ENCODE results near the gene HOOK2.

Gene HOOK2

DNA sequence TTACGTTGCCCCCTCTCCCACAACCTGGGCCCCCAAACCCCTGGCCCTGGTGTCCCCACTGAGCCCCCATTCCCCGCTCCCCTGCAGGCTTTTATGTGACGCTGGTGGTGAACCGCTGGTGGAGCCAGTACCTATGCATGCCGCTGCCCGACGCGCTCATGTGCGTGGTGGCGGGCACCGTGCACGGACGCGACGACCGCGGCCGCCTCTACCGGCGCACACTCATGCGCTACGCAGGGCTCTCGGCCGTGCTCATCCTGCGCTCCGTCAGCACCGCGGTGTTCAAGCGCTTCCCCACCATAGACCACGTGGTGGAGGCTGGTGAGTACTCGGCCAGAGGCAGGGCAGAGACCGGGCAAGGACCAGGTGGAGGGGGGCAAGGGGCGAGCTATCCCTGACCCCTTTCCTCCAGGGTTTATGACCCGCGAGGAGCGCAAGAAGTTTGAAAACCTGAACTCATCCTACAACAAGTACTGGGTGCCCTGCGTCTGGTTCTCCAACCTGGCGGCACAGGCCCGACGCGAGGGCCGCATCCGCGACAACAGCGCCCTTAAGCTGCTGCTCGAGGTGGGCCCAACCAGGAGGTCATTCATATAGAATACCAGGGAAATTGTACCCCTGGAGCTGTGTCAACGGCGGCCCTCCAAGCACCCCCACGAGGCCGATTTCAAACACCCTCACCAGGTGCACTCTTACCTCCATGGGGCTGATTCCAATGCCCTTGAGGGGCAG is 20.7 kb downstream of the HOOK2 start:
- DNase-seq (ENCODE audit: extremely low spot score) = no peak
- CTCF ChIA-PET = no interaction called here
- TF ChIP-seq ZNF384 (IDR thresholded peaks at IDR 0.05) (no peak), ELF4 (IDR thresholded peaks at IDR 0.05) (no peak)
- POLR2A ChIA-PET = interaction anchor here (1.0 to 1.2 kb wide), 2 partner anchors 12 to 21 kb away, joined by 3 to 4 read pairs; no protein-coding TSS in a partner anchor

DNA sequence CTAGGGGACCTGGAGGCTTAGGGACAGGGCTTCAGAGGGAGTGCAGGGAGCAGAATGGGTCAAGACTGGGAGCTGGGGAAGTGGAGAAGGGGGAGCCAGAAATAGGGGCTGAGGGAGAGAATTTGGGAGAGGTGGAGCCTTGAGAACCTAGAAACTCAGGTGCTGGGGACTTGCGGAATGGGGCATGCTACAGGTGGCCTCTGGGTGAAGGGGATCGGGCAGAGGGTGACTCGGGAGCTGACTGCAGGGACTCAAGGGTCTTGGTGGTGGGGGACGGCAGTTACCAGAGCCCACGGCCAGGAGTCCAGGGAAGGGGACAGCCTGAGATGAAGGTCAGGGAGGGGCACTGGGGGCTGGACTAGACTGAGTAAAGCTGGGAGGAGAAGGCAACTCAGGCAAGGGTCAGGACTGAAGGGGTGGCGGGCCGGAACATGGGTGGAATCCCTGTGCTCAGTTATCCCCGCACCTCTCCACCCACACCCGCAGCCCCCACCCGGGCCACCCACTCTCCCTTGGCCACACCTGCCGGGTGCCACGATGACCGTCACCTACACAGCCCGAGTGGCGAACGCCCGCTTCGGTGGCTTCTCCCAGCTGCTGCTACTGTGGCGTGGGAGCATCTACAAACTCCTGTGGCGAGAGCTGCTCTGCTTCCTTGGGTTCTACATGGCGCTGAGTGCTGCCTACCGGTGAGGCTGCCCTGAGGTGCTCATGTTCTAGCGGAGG is 23.1 kb downstream of the HOOK2 start:
- ChIA-PET POLR2A (interaction anchor here (1.5 to 2.2 kb wide), 3 partner anchors 16 to 30 kb away, joined by 4 to 15 read pairs (median 5); partner anchors contain the start of genes GET3 and TRIR), CTCF (interaction anchor here (1.3 kb wide), 1 partner anchor 8 kb away, joined by 11 read pairs; no protein-coding TSS in a partner anchor)
- TF ChIP-seq LEF1 (IDR thresholded peaks at IDR 0.05; ENCODE audit: borderline replicate concordance) (no peak), ARNT (IDR thresholded peaks at IDR 0.05) (no peak), BHLHE40 (IDR thresholded peaks at IDR 0.05; ENCODE audit: borderline replicate concordance) (no peak), FOXK2 (IDR thresholded peaks at IDR 0.05) (no peak)
- DNase-seq (ENCODE audit: extremely low spot score) = no peak

DNA sequence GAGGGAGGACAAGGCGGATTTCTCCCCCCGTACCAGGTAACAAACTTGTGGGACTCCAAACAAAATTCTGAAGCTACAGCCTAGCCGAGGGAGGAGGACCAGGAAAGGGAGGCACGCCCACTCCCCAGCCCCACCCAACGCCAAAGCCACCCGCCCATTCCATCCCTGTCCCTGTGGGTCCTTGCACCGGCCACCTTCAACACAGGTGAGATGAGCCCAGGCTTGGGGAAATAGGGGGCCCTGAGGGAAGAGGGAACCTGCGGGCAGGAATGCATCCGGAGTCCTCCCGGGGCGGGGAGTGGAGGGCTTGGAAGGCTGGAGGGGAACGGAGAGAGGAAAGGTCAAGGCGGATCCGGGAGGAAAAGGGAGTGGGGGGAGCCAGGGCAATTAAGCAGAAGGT is 23.7 kb downstream of the HOOK2 start, which contains the start of gene BEST2:
Gene BEST2 (plus strand): TSS at position 157 of the 400 bp plus-strand sequence. CDS start 802 bp downstream, outside the sequence.
- ChIA-PET POLR2A (interaction anchor here (1.5 to 2.2 kb wide), 2 partner anchors 15 to 30 kb away, joined by 4 to 15 read pairs; partner anchors contain the start of gene GET3), CTCF (interaction anchor here (1.3 kb wide), 1 partner anchor 9 kb away, joined by 11 read pairs; no protein-coding TSS in a partner anchor)
- TF ChIP-seq ZNF384 (IDR thresholded peaks at IDR 0.05) = no peak
- no peak for TF ChIP-seq SUZ12 (IDR thresholded peaks at IDR 0.05)
- TF ChIP-seq SP1 (IDR thresholded peaks at IDR 0.05) = no peak
- no peak for TF ChIP-seq L3MBTL2 (conservative IDR thresholded peaks at IDR 0.05)
- TF ChIP-seq FOXM1 (IDR thresholded peaks at IDR 0.05; ENCODE audit: borderline replicate concordance) = no peak
- no peak for TF ChIP-seq NFRKB (IDR thresholded peaks at IDR 0.05)
- no peak for TF ChIP-seq CTBP1 (IDR thresholded peaks at IDR 0.05; ENCODE audit: borderline replicate concordance)
- TF ChIP-seq TARDBP (IDR thresholded peaks at IDR 0.05) = no peak
- no peak for TF ChIP-seq FOXK2 (IDR thresholded peaks at IDR 0.05)
- TF ChIP-seq LEF1 (IDR thresholded peaks at IDR 0.05; ENCODE audit: borderline replicate concordance) = no peak
- no peak for TF ChIP-seq ELF4 (IDR thresholded peaks at IDR 0.05)
- TF ChIP-seq, protein P1, sequence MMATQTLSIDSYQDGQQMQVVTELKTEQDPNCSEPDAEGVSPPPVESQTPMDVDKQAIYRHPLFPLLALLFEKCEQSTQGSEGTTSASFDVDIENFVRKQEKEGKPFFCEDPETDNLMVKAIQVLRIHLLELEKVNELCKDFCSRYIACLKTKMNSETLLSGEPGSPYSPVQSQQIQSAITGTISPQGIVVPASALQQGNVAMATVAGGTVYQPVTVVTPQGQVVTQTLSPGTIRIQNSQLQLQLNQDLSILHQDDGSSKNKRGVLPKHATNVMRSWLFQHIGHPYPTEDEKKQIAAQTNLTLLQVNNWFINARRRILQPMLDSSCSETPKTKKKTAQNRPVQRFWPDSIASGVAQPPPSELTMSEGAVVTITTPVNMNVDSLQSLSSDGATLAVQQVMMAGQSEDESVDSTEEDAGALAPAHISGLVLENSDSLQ (IDR thresholded peaks at IDR 0.05) = no peak
- no peak for TF ChIP-seq HDGF (IDR thresholded peaks at IDR 0.05; ENCODE audit: borderline replicate concordance)
- no peak for TF ChIP-seq BHLHE40 (IDR thresholded peaks at IDR 0.05; ENCODE audit: borderline replicate concordance)
- TF ChIP-seq ARNT (IDR thresholded peaks at IDR 0.05) = no peak
- TF ChIP-seq FOXA1 (IDR thresholded peaks at IDR 0.05) = no peak
- DNase-seq (ENCODE audit: extremely low spot score) = no peak

DNA sequence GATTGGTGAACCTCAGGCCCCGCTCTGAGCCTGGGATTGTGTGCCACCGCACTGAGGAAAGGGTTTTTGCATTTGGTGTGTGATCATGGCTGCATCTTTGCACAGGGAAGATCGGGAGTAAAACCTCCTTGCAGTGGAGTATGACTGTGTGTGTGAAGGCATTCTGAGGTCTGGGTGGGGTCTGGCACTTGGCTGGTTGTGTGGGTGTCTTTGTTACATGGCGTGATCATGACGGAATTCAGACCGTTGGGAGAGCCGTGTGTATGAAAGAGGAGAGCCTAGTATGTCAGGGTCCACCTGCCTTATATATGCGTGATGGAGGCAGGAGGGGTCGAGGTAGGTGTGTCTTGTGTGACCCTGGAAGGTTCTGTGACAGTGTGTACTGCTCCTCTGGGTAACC is 24.5 kb downstream of the HOOK2 start:
- no peak for DNase-seq (ENCODE audit: extremely low spot score)
- ChIA-PET POLR2A (interaction anchor here (1.8 kb wide), 1 partner anchor 15 kb away, joined by 6 read pairs; the partner anchor contains the start of gene GET3), CTCF (no interaction called here)
- TF ChIP-seq LEF1 (IDR thresholded peaks at IDR 0.05; ENCODE audit: borderline replicate concordance) (no peak), L3MBTL2 (conservative IDR thresholded peaks at IDR 0.05) (no peak), TARDBP (IDR thresholded peaks at IDR 0.05) (no peak), CTBP1 (IDR thresholded peaks at IDR 0.05; ENCODE audit: borderline replicate concordance) (no peak), SUZ12 (IDR thresholded peaks at IDR 0.05) (no peak), FOXM1 (IDR thresholded peaks at IDR 0.05; ENCODE audit: borderline replicate concordance) (no peak)

DNA sequence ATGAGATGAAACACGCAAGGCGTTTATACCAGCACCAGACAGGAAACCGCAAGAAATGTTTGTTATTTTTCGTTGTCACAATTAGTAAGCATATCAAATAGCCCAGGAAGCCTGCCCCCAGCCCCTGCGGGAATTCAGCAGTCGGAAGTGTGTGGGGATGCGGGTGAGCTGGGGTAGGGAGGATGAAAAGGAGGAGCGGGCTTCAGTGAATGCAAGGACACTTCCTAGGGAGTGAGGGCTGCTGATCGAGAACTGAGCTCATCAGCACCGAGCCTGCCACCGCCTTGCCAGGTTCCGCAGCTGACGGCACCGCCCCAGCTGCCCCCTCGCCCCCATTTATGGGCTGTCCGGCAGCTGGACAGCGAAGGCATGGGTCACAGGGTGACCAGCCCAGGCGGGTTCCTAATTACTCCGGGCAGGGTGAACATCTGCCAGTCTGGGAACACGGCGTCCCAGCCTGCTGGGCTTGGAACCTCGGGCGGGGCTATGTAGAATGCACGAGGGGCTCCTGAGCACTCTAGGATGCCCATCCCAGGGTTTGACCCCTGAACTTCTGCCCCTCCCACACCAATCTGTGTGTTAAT is 25.3 kb downstream of the HOOK2 start:
- DNase-seq (ENCODE audit: extremely low spot score) = no peak
- ChIA-PET CTCF (interaction anchor here (0.9 kb wide), 1 partner anchor 10 kb away, joined by 3 read pairs; no protein-coding TSS in a partner anchor), POLR2A (interaction anchor here (0.7 to 1.8 kb wide), 3 partner anchors 8 to 16 kb away, joined by 3 to 6 read pairs (median 3); partner anchors contain the start of gene GET3)
- TF ChIP-seq ARNT (IDR thresholded peaks at IDR 0.05) = no peak
- TF ChIP-seq, protein P1 (IDR thresholded peaks at IDR 0.05) = no peak
- no peak for TF ChIP-seq SUZ12 (IDR thresholded peaks at IDR 0.05)
- no peak for TF ChIP-seq HDGF (IDR thresholded peaks at IDR 0.05; ENCODE audit: borderline replicate concordance)
- TF ChIP-seq FOXM1 (IDR thresholded peaks at IDR 0.05; ENCODE audit: borderline replicate concordance) = no peak
- TF ChIP-seq FOXK2 (IDR thresholded peaks at IDR 0.05) = no peak
- TF ChIP-seq FOXA1 (IDR thresholded peaks at IDR 0.05) = no peak
- no peak for TF ChIP-seq NFRKB (IDR thresholded peaks at IDR 0.05)

DNA sequence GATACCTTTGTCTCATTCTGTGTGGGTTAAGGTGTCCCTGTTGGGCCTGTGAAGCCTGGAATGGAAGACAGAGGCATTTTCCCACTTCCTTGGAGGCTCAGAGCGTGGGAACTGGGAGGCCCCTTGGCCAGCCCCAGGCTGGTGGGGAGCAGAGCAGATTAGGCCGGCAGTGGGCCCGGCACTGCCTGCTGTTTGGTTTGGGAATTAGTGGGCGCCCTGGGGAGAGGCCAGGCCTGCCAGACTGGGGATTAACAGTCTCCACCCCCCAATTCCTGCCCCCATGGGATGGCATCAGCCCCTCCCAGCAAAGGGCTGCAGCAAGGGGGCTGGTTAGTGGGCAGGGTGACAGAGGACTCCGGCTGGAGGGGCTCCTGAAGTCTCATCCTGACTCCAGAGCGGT is 26.9 kb downstream of the HOOK2 start:
- CTCF ChIA-PET = interaction anchor here (1.4 kb wide), 1 partner anchor 12 kb away, joined by 3 read pairs; no protein-coding TSS in a partner anchor
- no peak for TF ChIP-seq NFRKB (IDR thresholded peaks at IDR 0.05)
- no peak for TF ChIP-seq CTBP1 (IDR thresholded peaks at IDR 0.05; ENCODE audit: borderline replicate concordance)
- TF ChIP-seq L3MBTL2 (conservative IDR thresholded peaks at IDR 0.05) = no peak
- TF ChIP-seq SUZ12 (IDR thresholded peaks at IDR 0.05) = no peak
- no peak for TF ChIP-seq SP1 (IDR thresholded peaks at IDR 0.05)
- no peak for TF ChIP-seq ELF4 (IDR thresholded peaks at IDR 0.05)
- no peak for TF ChIP-seq TARDBP (IDR thresholded peaks at IDR 0.05)
- no peak for TF ChIP-seq ARNT (IDR thresholded peaks at IDR 0.05)
- no peak for TF ChIP-seq ZNF384 (IDR thresholded peaks at IDR 0.05)
- TF ChIP-seq, protein P1 (IDR thresholded peaks at IDR 0.05) = no peak
- no peak for TF ChIP-seq FOXK2 (IDR thresholded peaks at IDR 0.05)
- TF ChIP-seq BHLHE40 (IDR thresholded peaks at IDR 0.05; ENCODE audit: borderline replicate concordance) = no peak
- no peak for TF ChIP-seq FOXM1 (IDR thresholded peaks at IDR 0.05; ENCODE audit: borderline replicate concordance)
- POLR2A ChIA-PET = interaction anchor here (1.3 kb wide), 1 partner anchor 67 kb away, joined by 3 read pairs; no protein-coding TSS in a partner anchor

More for the DNA sequence above, 26.9 kb downstream of the HOOK2 start:
- DNase-seq (ENCODE audit: extremely low spot score) = no peak
